Neural cell (in vitro differentiated cells): ENCODE measurements around the gene SLC35B4. TPM values are rescaled to one million over a fixed set of nuclear protein-coding genes. Genes with fewer than 3 reads are reported as not detected.

ENCODE experiments used
- H2AFZ ChIP-seq: fragments of 200-600, 300-800 bp; sonication (generic), shearing (Covaris generic); 2 replicates; pipeline ENCODE4 v1.6.0; 2014; ENCODE audit warnings: low read depth, mild to moderate bottlenecking, antibody characterized with exemption, low read length, moderate library complexity
- H3F3A ChIP-seq: fragments of 200-600 bp; shearing (Covaris generic); 2 replicates; pipeline ENCODE4 v1.6.1; 2016; ENCODE audit warnings: mild to moderate bottlenecking, moderate library complexity, mixed read lengths, antibody characterized with exemption, low read length; ENCODE audit not compliant: insufficient read depth, poor library complexity, severe bottlenecking
- H3K27ac ChIP-seq: fragments of 200-600, 300-800 bp; sonication (generic), shearing (Covaris generic); 2 replicates; pipeline ENCODE4 v1.5.1; 2014; ENCODE audit warnings: mild to moderate bottlenecking, low read length, moderate library complexity
- H3K27me3 ChIP-seq: fragments of 300-800, 200-600 bp; sonication (generic), shearing (Covaris generic); 2 replicates; pipeline ENCODE4 v1.6.0; 2014; ENCODE audit warnings: mild to moderate bottlenecking, low read depth, low read length, moderate library complexity; ENCODE audit not compliant: insufficient read depth
- H3K36me3 ChIP-seq: fragments of 300-800, 200-600 bp; sonication (generic), shearing (Covaris generic); 2 replicates; pipeline ENCODE4 v1.5.1; 2014; ENCODE audit warnings: mild to moderate bottlenecking, antibody characterized with exemption, low read length, moderate library complexity; ENCODE audit not compliant: insufficient read depth
- H3K4me2 ChIP-seq: fragments of 300-800, 200-600 bp; sonication (generic), shearing (Covaris generic); 2 replicates; pipeline ENCODE4 v1.6.0; 2014; ENCODE audit warnings: mild to moderate bottlenecking, low read length
- H3K4me3 ChIP-seq: fragments of 300-800, 200-600 bp; sonication (generic), shearing (Covaris generic); 2 replicates; pipeline ENCODE4 v1.5.1; 2014; ENCODE audit warnings: mild to moderate bottlenecking, low read length, moderate library complexity
- H3K79me2 ChIP-seq: fragments of 200-600 bp; shearing (Covaris generic); replicated peaks from 2 replicates; pipeline ENCODE4 v1.6.0; 2014; ENCODE audit warnings: mild to moderate bottlenecking, low read length, moderate library complexity; ENCODE audit not compliant: insufficient read depth
- H3K9ac ChIP-seq: fragments of 300-800, 200-600 bp; sonication (generic), shearing (Covaris generic); 2 replicates; pipeline ENCODE4 v1.6.1; 2016; ENCODE audit warnings: mild to moderate bottlenecking, low read length, mixed read lengths
- H3K9me2 ChIP-seq: fragments of 200-600 bp; shearing (Covaris generic); 2 replicates; pipeline ENCODE4 v1.6.1; 2016; ENCODE audit warnings: mild to moderate bottlenecking, low read length, mixed read lengths; ENCODE audit not compliant: insufficient read depth
- H3K9me3 ChIP-seq: fragments of 200-600, 300-800 bp; sonication (generic), shearing (Covaris generic); 2 replicates; pipeline ENCODE4 v1.6.1; 2016; ENCODE audit warnings: mild to moderate bottlenecking, mixed run types, low read length, moderate library complexity, mixed read lengths
- H4K20me1 ChIP-seq: fragments of 200-600 bp; shearing (Covaris generic); 2 replicates; pipeline ENCODE4 v1.6.1; 2016; ENCODE audit warnings: mild to moderate bottlenecking, mixed run types; ENCODE audit not compliant: insufficient read depth
- EP300 ChIP-seq: fragments of 450-650 bp; conservative IDR thresholded peaks from 2 replicates; pipeline ENCODE4 v1.6.1; 2014; ENCODE audit warnings: antibody characterized with exemption, mild to moderate bottlenecking, moderate library complexity; ENCODE audit not compliant: poor library complexity, severe bottlenecking
- EZH2 ChIP-seq: fragments of 200-600, 300-800 bp; shearing (Covaris generic), sonication (generic); IDR thresholded peaks from 2 replicates; pipeline ENCODE4 v1.6.1; 2014; ENCODE audit warnings: antibody characterized with exemption, low read length, borderline replicate concordance, mild to moderate bottlenecking; ENCODE audit not compliant: insufficient read depth, poor library complexity, severe bottlenecking
- MXI1 ChIP-seq: fragments of 450-650 bp; conservative IDR thresholded peaks from 2 replicates; pipeline ENCODE4 v1.6.1; 2014; ENCODE audit warnings: antibody characterized with exemption, mild to moderate bottlenecking; ENCODE audit not compliant: poor library complexity, severe bottlenecking
- POLR2AphosphoS5 ChIP-seq: IDR thresholded peaks from 2 replicates; pipeline ENCODE4 v1.6.1; 2012
- RAD21 ChIP-seq: fragments of 450-650 bp; conservative IDR thresholded peaks from 2 replicates; pipeline ENCODE4 v1.6.1; 2014; ENCODE audit warnings: antibody characterized with exemption, mild to moderate bottlenecking, moderate library complexity
- REST ChIP-seq: IDR thresholded peaks from 2 replicates; pipeline ENCODE4 v1.6.1; 2012; ENCODE audit warnings: borderline replicate concordance
- SMC3 ChIP-seq: fragments of 450-650 bp; conservative IDR thresholded peaks from 2 replicates; pipeline ENCODE4 v1.6.1; 2014; ENCODE audit warnings: antibody characterized with exemption, mild to moderate bottlenecking, moderate library complexity; ENCODE audit not compliant: poor library complexity
- TAF1 ChIP-seq: IDR thresholded peaks from 2 replicates; pipeline ENCODE4 v1.6.1; 2012; ENCODE audit warnings: low read depth
- polyA plus RNA-seq: library from polyadenylated mRNA; depleted of rRNA; stranded (reverse); fragments of >200 nt; gene quantifications from 2 replicates; pipeline ENCODE4 v1.2.3, GENCODE V29; 2014
- TF ChIP-seq, protein P1 (sequence below): fragments of 450-650 bp; IDR thresholded peaks from 2 replicates; pipeline ENCODE4 v1.5.1; 2014; ENCODE audit warnings: antibody characterized with exemption, mild to moderate bottlenecking, moderate library complexity; ENCODE audit not compliant: poor library complexity, severe bottlenecking

SLC35B4 gene
- polyA plus RNA-seq, 1 donor from 2014 or later = 30.1 TPM

DNA sequence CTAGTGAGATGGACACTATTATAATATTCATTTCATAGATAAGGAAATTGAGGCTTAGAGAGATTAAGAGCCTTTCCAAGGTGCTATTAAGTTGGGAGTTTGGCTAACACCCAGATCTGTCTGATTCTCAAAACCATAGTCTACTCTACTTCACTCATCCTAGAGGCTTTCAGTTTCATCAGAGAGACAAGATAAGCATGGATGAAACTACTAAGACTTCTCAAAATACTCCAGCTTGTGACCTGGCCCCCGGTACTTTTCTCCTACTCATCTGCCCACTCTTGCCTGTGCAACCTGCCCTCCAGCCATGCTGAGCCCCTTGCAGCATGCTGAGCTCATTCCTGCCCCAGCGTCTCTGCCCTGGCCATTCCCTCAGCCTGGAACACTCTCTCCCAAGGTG is 12.2 kb upstream of the SLC35B4 start:
- Histone ChIP-seq H3K27ac (no peak overlapping the region), H3K9ac (no peak overlapping the region), H4K20me1 (no peaks in the 10 kb centered on the region), H3K36me3 (no peaks in the 10 kb centered on the region), H3K9me2 (no peaks in the 10 kb centered on the region), H3K4me2 (no peak overlapping the region), H3K9me3 (no peaks in the 10 kb centered on the region), H2AFZ (no peak overlapping the region), H3K79me2 (no peaks in the 10 kb centered on the region), H3K4me3 (no peak overlapping the region), H3F3A (no peaks in the 10 kb centered on the region), H3K27me3 (no peaks in the 10 kb centered on the region)
- no peak for TF ChIP-seq MXI1
- no peak for TF ChIP-seq REST
- TF ChIP-seq, protein P1, sequence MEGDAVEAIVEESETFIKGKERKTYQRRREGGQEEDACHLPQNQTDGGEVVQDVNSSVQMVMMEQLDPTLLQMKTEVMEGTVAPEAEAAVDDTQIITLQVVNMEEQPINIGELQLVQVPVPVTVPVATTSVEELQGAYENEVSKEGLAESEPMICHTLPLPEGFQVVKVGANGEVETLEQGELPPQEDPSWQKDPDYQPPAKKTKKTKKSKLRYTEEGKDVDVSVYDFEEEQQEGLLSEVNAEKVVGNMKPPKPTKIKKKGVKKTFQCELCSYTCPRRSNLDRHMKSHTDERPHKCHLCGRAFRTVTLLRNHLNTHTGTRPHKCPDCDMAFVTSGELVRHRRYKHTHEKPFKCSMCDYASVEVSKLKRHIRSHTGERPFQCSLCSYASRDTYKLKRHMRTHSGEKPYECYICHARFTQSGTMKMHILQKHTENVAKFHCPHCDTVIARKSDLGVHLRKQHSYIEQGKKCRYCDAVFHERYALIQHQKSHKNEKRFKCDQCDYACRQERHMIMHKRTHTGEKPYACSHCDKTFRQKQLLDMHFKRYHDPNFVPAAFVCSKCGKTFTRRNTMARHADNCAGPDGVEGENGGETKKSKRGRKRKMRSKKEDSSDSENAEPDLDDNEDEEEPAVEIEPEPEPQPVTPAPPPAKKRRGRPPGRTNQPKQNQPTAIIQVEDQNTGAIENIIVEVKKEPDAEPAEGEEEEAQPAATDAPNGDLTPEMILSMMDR = no peak
- no peak for TF ChIP-seq EP300
- no peak for TF ChIP-seq TAF1
- no peak for TF ChIP-seq RAD21
- no peak for TF ChIP-seq POLR2AphosphoS5
- no peak for TF ChIP-seq EZH2
- no peak for TF ChIP-seq SMC3

- no peaks in the 10 kb centered on the region for H3K27me3 ChIP-seq
- H3K9ac ChIP-seq = no peak overlapping the region
- TF ChIP-seq SMC3 (peak; percentile 34), EZH2 (no peak), REST (no peak), MXI1 (no peak), POLR2AphosphoS5 (no peak), RAD21 (peak; percentile 45), EP300 (no peak), TAF1 (no peak)
- TF ChIP-seq, protein P1 = peak; percentile 43
- H3F3A ChIP-seq = no peaks in the 10 kb centered on the region
- H3K4me2 ChIP-seq = no peak overlapping the region
- no peak overlapping the region for H3K4me3 ChIP-seq
- H3K9me2 ChIP-seq = no peaks in the 10 kb centered on the region
- H3K27ac ChIP-seq = no peak overlapping the region
- no peaks in the 10 kb centered on the region for H3K9me3 ChIP-seq
- H3K79me2 ChIP-seq = no peaks in the 10 kb centered on the region
- no peaks in the 10 kb centered on the region for H3K36me3 ChIP-seq
- H2AFZ ChIP-seq = no peak overlapping the region
- H4K20me1 ChIP-seq = no peaks in the 10 kb centered on the region
Observed at GRCh38 chr7:134327896-134328295, 11.2 kb upstream of the SLC35B4 start.
